Smooth muscle cell of the umbilical artery (primary cell): Measurements from ENCODE around the gene SALL2. TPM values are rescaled to one million over a fixed set of nuclear protein-coding genes. Genes with fewer than 3 reads are reported as not detected.

Source experiments
- total RNA-seq: library from RNA; depleted of rRNA; stranded (reverse); fragments of >200 nt; gene quantifications from 2 replicates; pipeline ENCODE4 v1.2.3, GENCODE V29; 2014

Gene SALL2
- 3.0 and 4.4 TPM in 2 replicates for total RNA-seq

GRCh38 chr14:21525962-21526671 lies at the start of gene SALL2:
TSS of gene SALL2 (minus strand) at chr14:21526346. CDS start at chr14:21526127, 219 bp downstream.

DNA sequence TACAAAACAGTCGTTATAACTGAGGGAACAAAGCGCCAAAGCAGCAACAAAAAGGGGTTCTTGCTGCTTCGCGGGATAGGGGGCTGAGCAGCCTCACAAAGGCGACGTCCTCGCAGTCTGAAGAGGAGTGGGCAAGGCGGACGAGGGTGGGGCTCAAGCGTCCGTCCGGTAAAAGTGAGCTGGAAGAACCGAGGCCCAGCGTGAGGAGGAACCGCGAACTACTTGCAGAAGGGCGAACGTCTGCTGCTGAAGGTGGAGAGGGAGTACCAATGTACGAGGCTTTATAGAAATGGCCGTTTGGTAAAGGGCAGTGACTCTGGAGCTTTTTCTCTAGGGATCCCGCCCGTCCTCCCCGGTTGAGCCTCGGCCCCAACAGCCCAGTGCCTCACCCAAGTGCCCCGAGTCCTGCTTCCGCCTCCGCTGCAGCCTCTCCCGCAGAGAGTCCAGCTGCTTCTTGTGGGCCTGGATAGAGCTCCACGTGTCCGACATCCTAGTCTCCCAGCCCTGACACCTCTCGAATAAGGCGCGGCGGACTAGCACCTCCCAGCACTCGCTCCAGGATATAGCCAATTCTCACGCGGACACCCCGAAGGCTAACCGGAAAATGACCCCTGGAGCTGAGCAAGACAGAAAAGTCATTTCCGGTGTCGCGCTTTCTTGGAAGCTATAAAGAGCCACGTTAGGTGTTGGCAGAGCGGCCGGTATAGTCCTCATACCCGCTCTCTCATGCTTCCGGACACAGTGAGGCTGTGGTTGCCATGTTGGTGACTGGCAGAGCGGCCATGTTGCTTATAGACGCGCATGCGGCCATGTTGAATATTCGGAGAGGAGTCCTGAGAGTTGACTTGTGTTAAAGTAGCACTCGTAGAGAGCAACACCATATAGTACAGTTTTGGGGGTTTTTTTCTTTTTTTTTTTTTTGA lies 15.2 kb downstream of the SALL2 start, which contains the start of gene METTL3:
TSS of gene METTL3 (minus strand) at position 606 of the 923 bp plus-strand sequence. CDS start at position 489, 117 bp downstream.

DNA sequence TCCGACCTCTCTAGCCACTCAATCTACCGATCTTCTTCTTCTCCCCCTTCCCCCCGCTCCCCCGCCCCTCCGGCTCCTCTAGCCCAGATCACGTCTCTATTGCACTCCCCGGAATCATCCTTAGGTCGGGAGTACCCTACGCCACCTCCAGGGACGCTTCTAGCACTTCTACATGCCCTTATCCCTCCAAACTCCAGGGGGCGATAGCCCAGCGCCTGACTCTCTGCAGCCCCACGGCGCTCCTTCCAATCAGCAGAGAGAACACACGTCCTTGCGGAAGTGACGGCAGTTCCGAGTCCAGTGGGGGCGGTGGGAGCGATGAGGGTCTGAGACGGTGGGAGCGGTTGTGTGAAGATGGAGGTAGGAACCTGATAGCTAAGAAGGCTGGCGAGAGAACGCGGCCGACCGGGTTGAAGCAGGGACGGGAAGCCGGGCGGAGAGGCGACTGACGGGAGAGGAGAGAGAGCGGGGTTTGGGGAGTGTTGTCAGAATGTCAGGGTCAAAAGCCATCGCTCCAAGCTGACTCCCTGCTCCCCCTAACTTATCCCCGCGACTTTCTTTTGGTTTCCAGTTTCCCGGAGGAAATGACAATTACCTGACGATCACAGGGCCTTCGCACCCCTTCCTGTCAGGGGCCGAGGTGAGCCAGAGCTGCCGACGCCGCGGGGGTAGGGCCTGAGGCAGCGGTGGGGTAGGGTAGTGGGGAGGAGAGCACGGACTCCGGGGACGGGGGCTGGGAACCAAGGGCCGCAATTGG lies 49.0 kb downstream of the SALL2 start, which contains the start of the genes RAB2B and TOX4:
TSS of gene RAB2B (minus strand) at position 35 of the 757 bp plus-strand sequence. CDS start 87 bp downstream, outside the sequence.
TSS of gene TOX4 (plus strand) at position 271 of the 757 bp plus-strand sequence. CDS start at position 355, 84 bp downstream.

Other genes starting within 250 kb of the SALL2 start
- gene RPGRIP1, start 246.3 kb downstream of the SALL2 start, total RNA-seq = not detected in 2 replicates
- gene SUPT16H, start 142.3 kb downstream of the SALL2 start, total RNA-seq = 59.7 and 88.9 TPM in 2 replicates
- 38.0 and 72.8 TPM in 2 replicates for gene CHD8, start 70.2 kb downstream of the SALL2 start, total RNA-seq
- gene RAB2B, start 49.4 kb downstream of the SALL2 start, total RNA-seq = 35.6 and 44.0 TPM in 2 replicates
- gene TOX4, start 49.2 kb downstream of the SALL2 start, total RNA-seq = 18.1 and 63.0 TPM in 2 replicates
- gene METTL3, start 15.0 kb downstream of the SALL2 start, total RNA-seq = 63.4 and 67.7 TPM in 2 replicates
- gene OR10G3, start 53.7 kb upstream of the SALL2 start, total RNA-seq = not detected in 2 replicates
- not detected in 2 replicates for gene OR10G2, start 108.6 kb upstream of the SALL2 start, total RNA-seq
- gene OR4E2, start 127.5 kb upstream of the SALL2 start, total RNA-seq = not detected in 2 replicates
- gene OR4E1, start 147.5 kb upstream of the SALL2 start, total RNA-seq = not detected in 2 replicates